Ovary (tissue), 3 donors: ENCODE results near the gene CDK5RAP2.

Experiments
- CTCF ChIP-seq, 3 donors: fragments of 450-650 bp in 2 of 3; fragments of 200-600 bp in 1 of 3; IDR thresholded peaks; one replicate each; pipeline versions ENCODE4 v1.5.1 to v1.8.0; 2016 to 2022; ENCODE audit warnings: antibody characterized with exemption in 3 of 3, mild to moderate bottlenecking in 1 of 3
- POLR2A ChIP-seq: fragments of 450-650 bp; IDR thresholded peaks from one replicate; pipeline ENCODE4 v1.6.1; 2017; ENCODE audit warnings: antibody characterized with exemption, mild to moderate bottlenecking, moderate library complexity
- donor health status: DM: no; HTN: no; CAD: no.

GRCh38 chr9:120608421-120608820, 28.5 kb upstream of the CDK5RAP2 start:
- TF ChIP-seq CTCF (IDR thresholded peaks at IDR 0.05) (no peak), POLR2A (no peak)
